Ovary (tissue), 9 donors: Measurements from ENCODE around the gene ZNF547. TPM values are rescaled to one million over a fixed set of nuclear protein-coding genes. Genes with fewer than 3 reads are reported as not detected.

Experiments used
- DNase-seq, 5 donors: peaks; one replicate each; pipeline ENCODE4 v3.0.0-alpha.2; 2019 to 2020
- H3K27ac ChIP-seq, 2 donors: fragments of 200-600 bp; one replicate each; pipeline versions ENCODE4 v1.5.1 to v1.8.0; 2019 to 2022
- H3K27me3 ChIP-seq: fragments of 200-600 bp; one replicate; pipeline ENCODE4 v1.8.0; 2022
- H3K36me3 ChIP-seq: fragments of 200-600 bp; sonication (generic); one replicate; pipeline ENCODE4 v1.5.1; 2019
- H3K4me1 ChIP-seq: one replicate; pipeline ENCODE4 v1.8.1; 2013; ENCODE audit warnings: mild to moderate bottlenecking, moderate library complexity; ENCODE audit not compliant: insufficient read depth
- H3K4me3 ChIP-seq: fragments of 200-600 bp; sonication (generic); one replicate; pipeline ENCODE4 v1.5.1; 2017
- H3K9me3 ChIP-seq, 2 donors: fragments of 200-600 bp in 1 of 2; sonication (generic) in 1 of 2; one replicate each; pipeline versions ENCODE4 v1.5.1 to v1.8.1; 2013 to 2019; ENCODE audit warnings: mild to moderate bottlenecking in 1 of 2, moderate library complexity in 1 of 2
- CTCF ChIP-seq, 3 donors: fragments of 450-650 bp in 2 of 3; fragments of 200-600 bp in 1 of 3; IDR thresholded peaks; one replicate each; pipeline versions ENCODE4 v1.5.1 to v1.8.0; 2016 to 2022; ENCODE audit warnings: antibody characterized with exemption in 3 of 3, mild to moderate bottlenecking in 1 of 3
- EP300 ChIP-seq: sonication (generic); formaldehyde crosslinking; IDR thresholded peaks from one replicate; pipeline ENCODE4 v1.6.1; 2017; ENCODE audit warnings: antibody characterized with exemption
- POLR2A ChIP-seq: fragments of 450-650 bp; IDR thresholded peaks from one replicate; pipeline ENCODE4 v1.6.1; 2017; ENCODE audit warnings: antibody characterized with exemption, mild to moderate bottlenecking, moderate library complexity
- WGBS, 3 donors: extraction: QIAGEN DNeasy Blood & Tissue Kit in 1 of 3; methylation state at CpG; one replicate each; pipeline versions ENCODE4 v1.1.5 to v1.1.7; 2013 to 2017; 5-methylcytosine and 5-hydroxymethylcytosine counted together
- intact Hi-C, 4 donors: fragments of 100-400 bp; cut with DNase I; formaldehyde crosslinking; loops; one replicate each; pipeline versions ENCODE4 v1.11.0 to v1.15.1; 2022 to 2023
- polyA plus RNA-seq, 2 donors: library from polyadenylated mRNA; stranded (reverse); fragments of 200-250 nt in 1 of 2; fragments of 350-450 nt in 1 of 2; fragmentation: Illumina TruSeq in 1 of 2; extraction: RNeasy Lipid Tissue Mini Kit (QIAGEN cat#74804) in 1 of 2; gene quantifications; one replicate each; pipeline ENCODE4 v1.2.3, GENCODE V29; 2013 to 2014
- total RNA-seq, 7 donors: library from RNA; depleted of rRNA in 2 of 7; stranded (reverse); fragments of >200 nt in 2 of 7; fragmentation: NEBNext Ultra II Directional in 3 of 7; extraction: Animal tissue kit (Norgen Biotek cat#: 25700) in 3 of 7; gene quantifications; one replicate each; pipeline versions ENCODE4 v1.1.0 to v1.2.4, GENCODE V29; 2016 to 2023
- donor health status: DM: no; HTN: no; CAD: no; lungs with moderate emphysema.
- donor health status: DM: no; HTN: no; CAD: no.
- donor health status: Bipolar disorder and iron deficiency.
- donor health status: DM: yes; HTN: yes; CAD: no.
- donor health status: DM: no; HTN: no; CAD: no.
- donor health status: DM: yes; HTN: yes; CAD: no.

Gene ZNF547
- total and polyA plus RNA-seq, 9 donors, result 1.2 to 4.7 (median 2.9) TPM

- peaks cover 5% of the 10 kb centered on the region for H3K4me1 ChIP-seq
- H3K27ac ChIP-seq, result no peak overlapping the region
- TF ChIP-seq CTCF (IDR thresholded peaks at IDR 0.05), result no peak
- no peak for TF ChIP-seq EP300
- no peak for TF ChIP-seq POLR2A
- no peaks in the 10 kb centered on the region for H3K27me3 ChIP-seq
- intact Hi-C loops, result no loop called here
- DNase-seq, result no peak
- H3K4me3 ChIP-seq, result no peak overlapping the region
- peaks cover 10 to 46% of the 10 kb centered on the region in 2 donors for H3K9me3 ChIP-seq
- H3K36me3 ChIP-seq, result peaks cover 5% of the 10 kb centered on the region
Observed at GRCh38 chr19:57359300-57359699, 4.1 kb upstream of the ZNF547 start.

- intact Hi-C loops, result loop anchor here in 1 of 4 donors (5.0 kb wide), 1 partner anchor 80 kb away; the partner anchor contains the start of gene ZNF460
- 77 to 83% (median 77%) methylated on average over 2 of the region's 2 CpGs for WGBS, 3 donors
- H3K9me3 ChIP-seq, result peaks cover 0 to 23% of the 10 kb centered on the region in 2 donors
- no peak for DNase-seq
- H3K4me1 ChIP-seq, result peaks cover 6% of the 10 kb centered on the region
- H3K27ac ChIP-seq, result peak overlapping the region in 1 of 2 donors; percentile 98
- TF ChIP-seq EP300 (no peak), POLR2A (no peak), CTCF (IDR thresholded peaks at IDR 0.05) (no peak)
- H3K27me3 ChIP-seq, result no peaks in the 10 kb centered on the region
- no peaks in the 10 kb centered on the region for H3K36me3 ChIP-seq
- H3K4me3 ChIP-seq, result no peak overlapping the region
Observed at GRCh38 chr19:57362419-57362818, 932 bp upstream of the ZNF547 start.

GRCh38 chr19:57363688-57364181, 384 bp downstream of the ZNF547 start:
- TF ChIP-seq EP300 (no peak), CTCF (IDR thresholded peaks at IDR 0.05) (no peak), POLR2A (no peak)
- Histone ChIP-seq H3K9me3 (peaks cover 0 to 16% of the 10 kb centered on the region in 2 donors), H3K27ac (peak overlapping the region; percentile 70 to 98), H3K36me3 (no peaks in the 10 kb centered on the region), H3K4me3 (peak overlapping the region; percentile 74), H3K4me1 (peaks cover 6% of the 10 kb centered on the region), H3K27me3 (no peaks in the 10 kb centered on the region)
- no peak for DNase-seq
- intact Hi-C loops, result loop anchor here in 1 of 4 donors (5.0 kb wide), 1 partner anchor 81 kb away; the partner anchor contains the start of gene ZNF460
- WGBS, 3 donors, result 0 to 3% (median 1%) methylated on average over 16 to 18 of the region's 18 CpGs

- TF ChIP-seq EP300 (no peak), POLR2A (no peak), CTCF (IDR thresholded peaks at IDR 0.05) (no peak)
- no peak overlapping the region for H3K4me3 ChIP-seq
- peaks cover 6% of the 10 kb centered on the region for H3K4me1 ChIP-seq
- intact Hi-C loops, result no loop called here
- DNase-seq, result no peak
- H3K27ac ChIP-seq, result no peak overlapping the region
- H3K36me3 ChIP-seq, result no peaks in the 10 kb centered on the region
- 89 to 93% (median 92%) methylated on average over 2 of the region's 2 CpGs for WGBS, 3 donors
- H3K9me3 ChIP-seq, result peaks cover 0 to 12% of the 10 kb centered on the region in 2 donors
- H3K27me3 ChIP-seq, result no peaks in the 10 kb centered on the region
Observed at GRCh38 chr19:57366776-57367175, 3.4 kb downstream of the ZNF547 start.
